Smooth muscle cell (in vitro differentiated cells): ENCODE results near the gene GRPEL1. TPM values are rescaled to one million over a fixed set of nuclear protein-coding genes. Genes with fewer than 3 reads are reported as not detected.

Experiments used
- DNase-seq: peaks from one replicate; lab custom pipeline; 2025; ENCODE audit not compliant: unreplicated experiment; lab: John Stamatoyannopoulos, UW
- H2AFZ ChIP-seq: fragments of 200-600 bp; sonication (generic); 2 replicates; pipeline ENCODE4 v1.6.0; 2016; ENCODE audit warnings: antibody characterized with exemption, low read depth, mild to moderate bottlenecking
- H3F3A ChIP-seq: fragments of 200-600 bp; sonication (generic); 2 replicates; pipeline ENCODE4 v1.6.0; 2017; ENCODE audit warnings: antibody characterized with exemption, low read depth
- H3K27ac ChIP-seq: fragments of 200-600 bp; sonication (generic); 2 replicates; pipeline ENCODE4 v1.5.1; 2016; ENCODE audit warnings: low read depth, mild to moderate bottlenecking
- H3K27me3 ChIP-seq: fragments of 200-600 bp; sonication (generic); 2 replicates; pipeline ENCODE4 v1.6.1; 2016; ENCODE audit warnings: low read depth, mild to moderate bottlenecking
- H3K36me3 ChIP-seq: fragments of 200-600 bp; sonication (generic); 2 replicates; pipeline ENCODE4 v1.5.1; 2016; ENCODE audit warnings: low read depth
- H3K4me1 ChIP-seq: fragments of 200-600 bp; sonication (generic); 2 replicates; pipeline ENCODE4 v1.5.1; 2016; ENCODE audit warnings: low read depth
- H3K4me2 ChIP-seq: fragments of 200-600 bp; sonication (generic); 2 replicates; pipeline ENCODE4 v1.6.0; 2016; ENCODE audit warnings: mild to moderate bottlenecking
- H3K4me3 ChIP-seq: fragments of 200-600 bp; sonication (generic); 2 replicates; pipeline ENCODE4 v1.5.1; 2016; ENCODE audit warnings: mild to moderate bottlenecking
- H3K79me2 ChIP-seq: fragments of 200-600 bp; sonication (generic); 2 replicates; pipeline ENCODE4 v1.6.0; 2016; ENCODE audit warnings: low read depth, mild to moderate bottlenecking
- H3K9ac ChIP-seq: fragments of 200-600 bp; sonication (generic); 2 replicates; pipeline ENCODE4 v1.6.0; 2016; ENCODE audit warnings: low read depth
- H3K9me3 ChIP-seq: fragments of 200-600 bp; sonication (generic); replicated peaks from 2 replicates; pipeline ENCODE4 v1.5.1; 2016; ENCODE audit warnings: low read depth
- H4K20me1 ChIP-seq: fragments of 200-600 bp; sonication (generic); 2 replicates; pipeline ENCODE4 v1.6.0; 2016; ENCODE audit warnings: low read depth
- CTCF ChIP-seq: fragments of 200-600 bp; sonication (generic); IDR thresholded peaks from 2 replicates; pipeline ENCODE4 v1.5.1; 2017; ENCODE audit warnings: borderline replicate concordance, mild to moderate bottlenecking, antibody characterized with exemption; ENCODE audit not compliant: insufficient read depth, poor library complexity, severe bottlenecking
- WGBS: methylation state at CpG from one replicate; pipeline ENCODE4 v1.1.7; 2016; ENCODE audit warnings: low lambda C conversion rate; 5-methylcytosine and 5-hydroxymethylcytosine counted together
- polyA plus RNA-seq: library from polyadenylated mRNA; unstranded; fragments of >200 nt; fragmentation: Nextera tagmentation; extraction: Ambion mirVana; gene quantifications from 2 replicates; pipeline ENCODE4 v1.2.1, GENCODE V29; 2016
- total RNA-seq: library from RNA; depleted of rRNA; stranded (reverse); fragments of >200 nt; gene quantifications from 2 replicates; pipeline ENCODE4 v1.2.3, GENCODE V29; 2014

The GRPEL1 gene
- total and polyA plus RNA-seq, 2 experiments from 2014 or later, result 18.6 to 40.6 TPM

DNA sequence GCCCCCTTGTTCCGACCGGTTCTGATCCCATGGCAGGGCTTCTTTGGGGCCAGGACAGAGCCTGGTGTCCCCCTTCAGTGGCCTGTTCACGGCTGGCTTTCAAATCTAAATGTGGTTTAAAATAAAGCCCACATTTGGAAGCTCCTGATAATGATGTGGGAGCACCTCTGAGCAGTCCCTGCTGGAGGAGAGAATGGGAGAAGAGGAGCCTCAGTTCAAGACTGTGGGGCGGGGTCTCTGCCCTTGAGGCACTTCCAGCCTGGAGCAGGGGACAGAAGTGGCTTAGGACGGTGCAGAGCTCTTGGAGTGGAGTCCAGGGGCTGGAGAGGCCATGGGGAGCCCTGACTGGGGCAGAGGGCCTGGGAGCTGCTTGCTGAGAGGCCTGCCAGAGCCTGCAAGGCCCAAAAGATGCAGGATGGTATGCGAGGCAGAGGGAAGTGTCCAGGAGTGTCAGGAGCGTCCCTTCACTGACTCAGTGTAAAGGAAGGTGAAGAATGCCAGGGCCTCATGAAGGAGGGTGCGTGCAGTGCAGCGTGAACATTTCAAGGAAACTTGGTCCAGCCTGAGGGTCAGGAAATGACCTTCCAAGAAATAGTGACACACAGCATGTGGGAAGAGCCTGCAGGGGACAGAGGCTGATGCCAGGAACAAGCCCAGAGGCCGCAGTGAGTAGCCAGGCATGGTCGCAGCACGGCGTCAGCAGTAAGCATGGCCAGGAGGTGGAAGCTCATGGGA lies 45.8 kb downstream of the GRPEL1 start:
- H3K9ac ChIP-seq, result peak overlapping the region; percentile 55
- H4K20me1 ChIP-seq, result no peaks in the 10 kb centered on the region
- H3K27me3 ChIP-seq, result no peaks in the 10 kb centered on the region
- no peak overlapping the region for H2AFZ ChIP-seq
- 69% methylated on average over 13 of the region's 13 CpGs for WGBS
- no peak for DNase-seq
- no peak for TF ChIP-seq CTCF
- H3K79me2 ChIP-seq, result no peaks in the 10 kb centered on the region
- peak overlapping the region; percentile 8 for H3K4me2 ChIP-seq
- peak overlapping the region; percentile 85 for H3K27ac ChIP-seq
- H3K4me3 ChIP-seq, result no peak overlapping the region
- H3K36me3 ChIP-seq, result no peaks in the 10 kb centered on the region
- H3K4me1 ChIP-seq, result peaks cover 4% of the 10 kb centered on the region
- H3F3A ChIP-seq, result no peaks in the 10 kb centered on the region
- H3K9me3 ChIP-seq, result no peaks in the 10 kb centered on the region

- no peak overlapping the region for H3K9ac ChIP-seq
- no peak overlapping the region for H3K4me2 ChIP-seq
- no peak for TF ChIP-seq CTCF
- no peak for DNase-seq
- no peaks in the 10 kb centered on the region for H3K36me3 ChIP-seq
- H3K79me2 ChIP-seq, result no peaks in the 10 kb centered on the region
- H4K20me1 ChIP-seq, result no peaks in the 10 kb centered on the region
- no peaks in the 10 kb centered on the region for H3K27me3 ChIP-seq
- 74% methylated on average over 5 of the region's 5 CpGs for WGBS
- peaks cover 4% of the 10 kb centered on the region for H3K4me1 ChIP-seq
- no peaks in the 10 kb centered on the region for H3K9me3 ChIP-seq
- no peak overlapping the region for H3K4me3 ChIP-seq
- H2AFZ ChIP-seq, result no peak overlapping the region
- H3F3A ChIP-seq, result no peaks in the 10 kb centered on the region
- peak overlapping the region; percentile 85 for H3K27ac ChIP-seq
Observed at GRCh38 chr4:7021355-7021754, 46.5 kb downstream of the GRPEL1 start.

GRCh38 chr4:7020856-7021255 lies 47.0 kb downstream of the GRPEL1 start:
- no peaks in the 10 kb centered on the region for H3K27me3 ChIP-seq
- no peaks in the 10 kb centered on the region for H3K79me2 ChIP-seq
- no peak for DNase-seq
- peaks cover 4% of the 10 kb centered on the region for H3K4me1 ChIP-seq
- H3K4me3 ChIP-seq, result no peak overlapping the region
- H3K36me3 ChIP-seq, result no peaks in the 10 kb centered on the region
- TF ChIP-seq CTCF, result no peak
- H3K4me2 ChIP-seq, result no peak overlapping the region
- WGBS, result 75% methylated on average over 11 of the region's 11 CpGs
- no peak overlapping the region for H3K9ac ChIP-seq
- no peaks in the 10 kb centered on the region for H3F3A ChIP-seq
- no peaks in the 10 kb centered on the region for H4K20me1 ChIP-seq
- H2AFZ ChIP-seq, result no peak overlapping the region
- no peaks in the 10 kb centered on the region for H3K9me3 ChIP-seq
- H3K27ac ChIP-seq, result peak overlapping the region; percentile 85

DNA sequence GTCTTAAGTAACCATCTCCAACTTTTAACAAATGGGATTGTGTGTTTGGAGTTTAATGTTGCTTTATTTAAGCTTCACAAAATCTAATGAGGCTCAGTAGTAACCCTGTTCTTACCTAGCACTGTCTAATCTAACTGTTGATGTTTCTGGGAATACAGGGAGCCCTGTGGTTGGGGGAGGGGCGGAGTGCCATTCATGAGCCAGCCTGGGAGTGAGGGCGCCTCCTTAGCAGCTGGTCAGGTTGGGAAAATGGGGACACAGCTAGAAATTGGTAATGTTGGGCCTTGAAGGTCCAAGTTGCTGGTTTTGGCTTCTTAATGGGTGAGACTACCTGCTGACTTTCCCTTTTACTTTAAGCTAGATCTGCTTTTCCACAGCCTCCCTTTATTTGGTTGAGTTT lies 47.6 kb downstream of the GRPEL1 start:
- no peaks in the 10 kb centered on the region for H4K20me1 ChIP-seq
- H3K4me1 ChIP-seq, result peaks cover 4% of the 10 kb centered on the region
- H3K79me2 ChIP-seq, result no peaks in the 10 kb centered on the region
- no peak for TF ChIP-seq CTCF
- H3K27me3 ChIP-seq, result no peaks in the 10 kb centered on the region
- 98% methylated on average over 2 of the region's 2 CpGs for WGBS
- H3K36me3 ChIP-seq, result no peaks in the 10 kb centered on the region
- no peak for DNase-seq
- H3F3A ChIP-seq, result no peaks in the 10 kb centered on the region
- H3K27ac ChIP-seq, result peak overlapping the region; percentile 85
- no peak overlapping the region for H3K4me3 ChIP-seq
- no peak overlapping the region for H3K9ac ChIP-seq
- H3K4me2 ChIP-seq, result no peak overlapping the region
- H2AFZ ChIP-seq, result no peak overlapping the region
- H3K9me3 ChIP-seq, result no peaks in the 10 kb centered on the region
